B cell (primary cell): Measurements from ENCODE around the gene PSENEN. TPM values are rescaled to one million over a fixed set of nuclear protein-coding genes. Genes with fewer than 3 reads are reported as not detected.

Experiments
- ATAC-seq: fragments of 200-7000 bp; cut with Tn5 transposase; one replicate; pipeline ENCODE4 v1.10.0; 2021; ENCODE audit warnings: low read depth, mild to moderate bottlenecking, moderate number of reproducible peaks, moderate library complexity
- CTCF ChIA-PET: fragments of 350-600 bp; sonication (Branson Sonifier 250); formaldehyde crosslinking; loops from one replicate; lab custom pipeline; 2021; ENCODE audit warnings: antibody characterized with exemption, inconsistent platforms; lab: Charles Lee
- POLR2A ChIA-PET: fragments of 350-600 bp; sonication (Branson Sonifier 250); formaldehyde crosslinking; loops from one replicate; lab custom pipeline; 2021; ENCODE audit warnings: antibody characterized with exemption; lab: Charles Lee
- DNase-seq: peaks from one replicate; pipeline ENCODE4 v3.0.0; 2013
- H2AFZ ChIP-seq: 2 replicates; pipeline ENCODE4 v1.6.1; 2012; ENCODE audit warnings: mild to moderate bottlenecking, low read depth, low read length; ENCODE audit not compliant: insufficient read depth, poor library complexity, severe bottlenecking
- H3K27ac ChIP-seq, 2 donors: 1 replicate in 1 of 2; 2 replicates in 1 of 2; pipeline ENCODE4 v1.5.1; 2012 to 2013; ENCODE audit warnings: low read length in 2 of 2, mild to moderate bottlenecking in 2 of 2, moderate library complexity in 1 of 2
- H3K27me3 ChIP-seq, 4 experiments: fragments of 200-600 bp in 1 of 4; sonication (generic) in 1 of 4; replicated peaks in 1 of 4; 1 replicate in 2 of 4; 2 replicates in 2 of 4; pipeline versions ENCODE4 v1.6.1 to v1.7.0; 2013 to 2016; ENCODE audit warnings: low read length in 3 of 4, mild to moderate bottlenecking in 2 of 4, mixed read lengths in 1 of 4, moderate library complexity in 1 of 4; ENCODE audit not compliant: insufficient read depth in 4 of 4, control insufficient read depth in 3 of 4; ENCODE audit errors: control extremely low read depth in 1 of 4
- H3K36me3 ChIP-seq, 2 experiments: replicated peaks in 1 of 2; 1 replicate in 1 of 2; 2 replicates in 1 of 2; pipeline versions ENCODE4 v1.6.1 to v1.7.1; 2013; ENCODE audit warnings: low read length in 1 of 2; ENCODE audit not compliant: insufficient read depth in 2 of 2, control insufficient read depth in 1 of 2; ENCODE audit errors: control extremely low read depth in 1 of 2, extremely low read depth in 1 of 2
- H3K4me1 ChIP-seq, 2 donors: fragments of 200-600 bp in 1 of 2; sonication (generic) in 1 of 2; 1 replicate in 1 of 2; 2 replicates in 1 of 2; pipeline versions ENCODE4 v1.5.1 to v1.6.1; 2013 to 2017; ENCODE audit warnings: low read length in 2 of 2; ENCODE audit not compliant: control insufficient read depth in 2 of 2, insufficient read depth in 2 of 2
- H3K4me2 ChIP-seq: replicated peaks from 2 replicates; pipeline ENCODE3; 2012; ENCODE audit warnings: mild to moderate bottlenecking, low read depth, low read length; ENCODE audit not compliant: poor library complexity, severe bottlenecking
- H3K4me3 ChIP-seq, 5 experiments: fragments of 200-600 bp in 1 of 5; sonication (generic) in 1 of 5; 1 replicate in 3 of 5; 2 replicates in 2 of 5; pipeline versions ENCODE4 v1.5.1 to v1.7.0; 2011 to 2016; ENCODE audit warnings: low read length in 4 of 5, mild to moderate bottlenecking in 4 of 5, low read depth in 2 of 5, control low read depth in 1 of 5, moderate library complexity in 1 of 5; ENCODE audit not compliant: insufficient read depth in 1 of 5; ENCODE audit errors: control extremely low read depth in 1 of 5, extremely low read depth in 1 of 5
- H3K79me2 ChIP-seq: fragments of 200-600 bp; sonication (generic); one replicate; pipeline ENCODE4 v1.6.0; 2016; ENCODE audit warnings: low read length; ENCODE audit not compliant: control insufficient read depth, insufficient read depth
- H3K9ac ChIP-seq: fragments of 200-600 bp; sonication (generic); 2 replicates; pipeline ENCODE4 v1.6.1; 2017; ENCODE audit warnings: mild to moderate bottlenecking, low read length, moderate library complexity
- H3K9me3 ChIP-seq, 3 donors: one replicate each; pipeline versions ENCODE4 v1.6.1 to v1.7.1; 2013; ENCODE audit warnings: low read length in 2 of 3; ENCODE audit not compliant: control insufficient read depth in 2 of 3, insufficient read depth in 1 of 3; ENCODE audit errors: control extremely low read depth in 1 of 3
- H4K20me1 ChIP-seq: 2 replicates; pipeline ENCODE4 v1.6.0; 2012; ENCODE audit warnings: mild to moderate bottlenecking, low read length; ENCODE audit not compliant: insufficient read depth, control insufficient read depth, poor library complexity, severe bottlenecking
- H3K27ac Mint-ChIP-seq: one replicate; pipeline ENCODE4 v1.8.0; 2021; ENCODE audit warnings: mixed read lengths
- H3K27me3 Mint-ChIP-seq: one replicate; pipeline ENCODE4 v1.8.0; 2021; ENCODE audit warnings: mixed read lengths
- H3K4me1 Mint-ChIP-seq: one replicate; pipeline ENCODE4 v1.8.0; 2021; ENCODE audit warnings: mixed read lengths
- H3K4me3 Mint-ChIP-seq: one replicate; pipeline ENCODE4 v1.8.0; 2021; ENCODE audit warnings: mixed read lengths
- H3K9me3 Mint-ChIP-seq: one replicate; pipeline ENCODE4 v1.8.0; 2022; ENCODE audit warnings: mixed read lengths; ENCODE audit not compliant: insufficient read depth
- CTCF ChIP-seq: fragments of 200-600 bp; IDR thresholded peaks from one replicate; pipeline ENCODE4 v1.8.0; 2022; ENCODE audit warnings: antibody characterized with exemption, mild to moderate bottlenecking
- EZH2 ChIP-seq: IDR thresholded peaks from 2 replicates; pipeline ENCODE4 v1.6.1; 2012; ENCODE audit warnings: borderline replicate concordance, low read depth, mild to moderate bottlenecking, moderate library complexity, low read length; ENCODE audit not compliant: insufficient read depth, poor library complexity, severe bottlenecking
- WGBS: methylation state at CpG from one replicate; pipeline ENCODE4 v1.1.5; 2013; ENCODE audit warnings: missing lambda C conversion rate; ENCODE audit not compliant: insufficient coverage; 5-methylcytosine and 5-hydroxymethylcytosine counted together
- intact Hi-C: fragments of 100-400 bp; cut with micrococcal nuclease; formaldehyde crosslinking; loops from one replicate; pipeline ENCODE4 v1.10.0; 2022
- polyA plus RNA-seq: library from polyadenylated mRNA; depleted of rRNA; stranded (reverse); fragments of >200 nt; gene quantifications from 2 replicates; pipeline ENCODE4 v1.2.3, GENCODE V29; 2012
- total RNA-seq, 2 donors: library from RNA; stranded (reverse); fragments of 120-200 nt in 1 of 2; gene quantifications; 1 replicate in 1 of 2; 2 replicates in 1 of 2; pipeline versions ENCODE4 v1.2.3 to v1.2.4, GENCODE V29; 2013 to 2022

Gene PSENEN
- total and polyA plus RNA-seq, 2 donors (not counting 1 experiment from before 2014, with no cell fraction given) = 17.7 to 36.4 TPM

GRCh38 chr19:35732540-35733179 lies 12.8 kb upstream of the PSENEN start:
- H3K27me3 ChIP-seq = no peaks in the 10 kb centered on the region
- WGBS = 100% methylated on average over 22 of the region's 25 CpGs
- Mint-ChIP-seq H3K4me3 (no peak overlapping the region), H3K27ac (no peak overlapping the region), H3K9me3 (no peaks in the 10 kb centered on the region), H3K27me3 (no peaks in the 10 kb centered on the region), H3K4me1 (peaks cover 19% of the 10 kb centered on the region)
- H3K4me1 ChIP-seq = peaks cover 7 to 13% of the 10 kb centered on the region in 2 donors
- CTCF ChIA-PET = interaction anchor here (1.0 kb wide), 1 partner anchor 8 kb away, joined by 4 read pairs; no protein-coding TSS in a partner anchor
- TF ChIP-seq CTCF = no peak
- no peak for TF ChIP-seq EZH2
- H3K79me2 ChIP-seq = peaks cover 42% of the 10 kb centered on the region
- DNase-seq (no peak), ATAC-seq (no peak)
- H3K4me2 ChIP-seq = no peak overlapping the region
- H3K9me3 ChIP-seq = no peaks in the 10 kb centered on the region
- H3K4me3 ChIP-seq = no peak overlapping the region
- H4K20me1 ChIP-seq = peaks cover 42% of the 10 kb centered on the region
- intact Hi-C loops = no loop called here
- H3K36me3 ChIP-seq = peaks cover 5 to 82% of the 10 kb centered on the region in 2 experiments
- H3K9ac ChIP-seq = no peak overlapping the region
- no peak overlapping the region for H2AFZ ChIP-seq
- H3K27ac ChIP-seq = no peak overlapping the region
- POLR2A ChIA-PET = interaction anchor here (0.7 kb wide), 1 partner anchor 8 kb away, joined by 3 read pairs; no protein-coding TSS in a partner anchor
